Natural killer cell (primary cell): Measurements from ENCODE around the gene TPRG1. TPM values are rescaled to one million over a fixed set of nuclear protein-coding genes. Genes with fewer than 3 reads are reported as not detected.

Source experiments
- ATAC-seq, 3 donors: fragments of 150-1000 bp in 2 of 3; fragments of 200-7000 bp in 1 of 3; cut with Tn5 transposase; 1 replicate in 1 of 3; 2 replicates in 2 of 3; pipeline ENCODE4 v1.10.0; 2021; ENCODE audit warnings: mild to moderate bottlenecking in 2 of 3, moderate library complexity in 2 of 3
- DNase-seq, 2 donors: peaks; one replicate each; pipeline versions ENCODE4 v3.0.0 to v3.0.0-alpha.2; 2013 to 2021; ENCODE audit warnings: mixed read lengths in 1 of 2
- H3K27ac ChIP-seq: one replicate; pipeline ENCODE4 v1.5.1; 2013; ENCODE audit warnings: mild to moderate bottlenecking, low read length
- H3K27me3 ChIP-seq: one replicate; pipeline ENCODE4 v1.6.1; 2013; ENCODE audit warnings: low read length; ENCODE audit not compliant: control insufficient read depth, insufficient read depth
- H3K36me3 ChIP-seq: one replicate; pipeline ENCODE4 v1.6.1; 2013; ENCODE audit warnings: low read length; ENCODE audit not compliant: control insufficient read depth, insufficient read depth
- H3K4me1 ChIP-seq: one replicate; pipeline ENCODE4 v1.6.1; 2013; ENCODE audit warnings: low read length; ENCODE audit not compliant: control insufficient read depth, insufficient read depth
- H3K4me3 ChIP-seq: one replicate; pipeline ENCODE4 v1.5.1; 2013; ENCODE audit warnings: low read length
- H3K9me3 ChIP-seq: one replicate; pipeline ENCODE4 v1.6.1; 2013; ENCODE audit warnings: low read length; ENCODE audit not compliant: control insufficient read depth, insufficient read depth
- H3K27ac Mint-ChIP-seq, 2 donors: one replicate each; pipeline ENCODE4 v1.8.0; 2022; ENCODE audit warnings: mild to moderate bottlenecking in 2 of 2, mixed read lengths in 2 of 2, moderate library complexity in 1 of 2
- H3K27me3 Mint-ChIP-seq, 2 donors: one replicate each; pipeline ENCODE4 v1.8.0; 2022; ENCODE audit warnings: low read depth in 2 of 2, mixed read lengths in 2 of 2
- H3K36me3 Mint-ChIP-seq: one replicate; pipeline ENCODE4 v1.8.0; 2022; ENCODE audit warnings: mixed read lengths
- H3K4me1 Mint-ChIP-seq, 2 donors: one replicate each; pipeline ENCODE4 v1.8.0; 2022; ENCODE audit warnings: mixed read lengths in 2 of 2
- H3K4me3 Mint-ChIP-seq: one replicate; pipeline ENCODE4 v1.8.0; 2022; ENCODE audit warnings: mild to moderate bottlenecking, moderate library complexity, mixed read lengths
- H3K9me3 Mint-ChIP-seq, 2 donors: one replicate each; pipeline ENCODE4 v1.8.0; 2022; ENCODE audit warnings: mixed read lengths in 2 of 2
- WGBS: methylation state at CpG from one replicate; pipeline ENCODE4 v1.1.7; 2013; ENCODE audit warnings: missing lambda C conversion rate; ENCODE audit not compliant: insufficient coverage; 5-methylcytosine and 5-hydroxymethylcytosine counted together
- intact Hi-C: fragments of 100-400 bp; cut with micrococcal nuclease; formaldehyde crosslinking; loops from one replicate; pipeline ENCODE4 v1.14.2; 2022
- total RNA-seq, 4 donors: library from RNA; stranded (reverse); fragments of 120-200 nt in 1 of 4; gene quantifications; one replicate each; pipeline versions ENCODE4 v1.2.3 to v1.2.4, GENCODE V29; 2013 to 2022
- TF ChIP-seq, protein P1 (sequence below): fragments of 200-600 bp; IDR thresholded peaks from one replicate; pipeline ENCODE4 v1.8.0; 2022; ENCODE audit warnings: antibody characterized with exemption

Gene TPRG1
- total RNA-seq, 3 donors from 2014 or later (not counting 1 experiment from before 2014, with no cell fraction given), result 1.3 to 4.6 (median 1.9) TPM

DNA sequence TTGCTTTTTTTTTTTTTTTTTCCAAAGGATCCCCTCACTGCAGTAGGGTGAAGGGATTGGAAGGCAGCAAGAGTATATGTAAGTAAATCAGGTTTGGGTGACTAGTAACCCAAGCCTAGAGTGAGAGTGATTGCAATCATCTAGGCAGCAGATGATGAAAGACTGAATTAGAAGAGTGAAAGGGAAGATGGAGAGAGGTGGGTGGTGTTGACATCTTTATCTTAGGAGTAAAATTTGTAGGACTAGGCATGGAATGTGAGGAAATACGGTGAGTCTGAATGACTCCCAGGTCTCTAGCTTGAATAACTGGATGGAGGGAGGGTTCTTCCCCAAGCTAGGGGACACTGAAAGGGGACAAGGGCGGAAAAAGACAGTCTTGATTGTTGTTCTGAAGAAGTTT is 63.4 kb downstream of the TPRG1 start:
- no peak overlapping the region for H3K27ac Mint-ChIP-seq
- no peaks in the 10 kb centered on the region for H3K36me3 ChIP-seq
- no peak for DNase-seq
- no peak overlapping the region for H3K4me3 ChIP-seq
- no peak overlapping the region for H3K27ac ChIP-seq
- H3K36me3 Mint-ChIP-seq, result no peaks in the 10 kb centered on the region
- no peaks in the 10 kb centered on the region for H3K9me3 ChIP-seq
- peaks cover 12 to 18% of the 10 kb centered on the region in 2 donors for H3K27me3 Mint-ChIP-seq
- H3K4me1 ChIP-seq, result no peaks in the 10 kb centered on the region
- ATAC-seq, result no peak
- H3K9me3 Mint-ChIP-seq, result no peaks in the 10 kb centered on the region
- intact Hi-C loops, result no loop called here
- TF ChIP-seq, protein P1, sequence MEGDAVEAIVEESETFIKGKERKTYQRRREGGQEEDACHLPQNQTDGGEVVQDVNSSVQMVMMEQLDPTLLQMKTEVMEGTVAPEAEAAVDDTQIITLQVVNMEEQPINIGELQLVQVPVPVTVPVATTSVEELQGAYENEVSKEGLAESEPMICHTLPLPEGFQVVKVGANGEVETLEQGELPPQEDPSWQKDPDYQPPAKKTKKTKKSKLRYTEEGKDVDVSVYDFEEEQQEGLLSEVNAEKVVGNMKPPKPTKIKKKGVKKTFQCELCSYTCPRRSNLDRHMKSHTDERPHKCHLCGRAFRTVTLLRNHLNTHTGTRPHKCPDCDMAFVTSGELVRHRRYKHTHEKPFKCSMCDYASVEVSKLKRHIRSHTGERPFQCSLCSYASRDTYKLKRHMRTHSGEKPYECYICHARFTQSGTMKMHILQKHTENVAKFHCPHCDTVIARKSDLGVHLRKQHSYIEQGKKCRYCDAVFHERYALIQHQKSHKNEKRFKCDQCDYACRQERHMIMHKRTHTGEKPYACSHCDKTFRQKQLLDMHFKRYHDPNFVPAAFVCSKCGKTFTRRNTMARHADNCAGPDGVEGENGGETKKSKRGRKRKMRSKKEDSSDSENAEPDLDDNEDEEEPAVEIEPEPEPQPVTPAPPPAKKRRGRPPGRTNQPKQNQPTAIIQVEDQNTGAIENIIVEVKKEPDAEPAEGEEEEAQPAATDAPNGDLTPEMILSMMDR, result no peak
- no peak overlapping the region for H3K4me3 Mint-ChIP-seq
- WGBS, result 93% methylated on average over 2 of the region's 2 CpGs
- no peaks in the 10 kb centered on the region for H3K27me3 ChIP-seq
- no peaks in the 10 kb centered on the region for H3K4me1 Mint-ChIP-seq

DNA sequence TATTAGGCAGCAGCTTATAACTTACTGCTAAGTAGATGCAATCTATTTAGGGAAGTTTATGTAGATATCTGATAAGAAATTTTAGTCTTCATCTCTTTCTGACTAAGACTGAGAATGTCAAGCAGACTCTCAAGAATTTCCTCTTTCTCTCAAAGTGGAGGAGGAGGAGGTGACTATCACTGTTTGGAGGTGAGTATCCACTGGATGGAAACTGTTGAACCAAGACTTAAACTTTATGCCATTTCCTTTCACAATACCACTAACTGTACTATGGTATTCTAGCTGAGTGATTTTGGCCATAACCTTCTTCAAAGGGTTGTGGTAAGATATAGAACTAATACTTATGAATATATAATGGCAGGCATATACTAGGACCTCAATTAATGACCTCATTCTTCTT is 64.6 kb downstream of the TPRG1 start:
- no peaks in the 10 kb centered on the region for H3K9me3 Mint-ChIP-seq
- Histone ChIP-seq H3K4me3 (no peak overlapping the region), H3K4me1 (no peaks in the 10 kb centered on the region), H3K9me3 (no peaks in the 10 kb centered on the region), H3K27me3 (no peaks in the 10 kb centered on the region), H3K27ac (no peak overlapping the region), H3K36me3 (no peaks in the 10 kb centered on the region)
- DNase-seq (no peak), ATAC-seq (no peak)
- H3K27me3 Mint-ChIP-seq, result peaks cover 9 to 18% of the 10 kb centered on the region in 2 donors
- H3K36me3 Mint-ChIP-seq, result no peaks in the 10 kb centered on the region
- no peak overlapping the region for H3K27ac Mint-ChIP-seq
- H3K4me1 Mint-ChIP-seq, result no peaks in the 10 kb centered on the region
- no peak overlapping the region for H3K4me3 Mint-ChIP-seq
- TF ChIP-seq, protein P1, result no peak
- intact Hi-C loops, result no loop called here

DNA sequence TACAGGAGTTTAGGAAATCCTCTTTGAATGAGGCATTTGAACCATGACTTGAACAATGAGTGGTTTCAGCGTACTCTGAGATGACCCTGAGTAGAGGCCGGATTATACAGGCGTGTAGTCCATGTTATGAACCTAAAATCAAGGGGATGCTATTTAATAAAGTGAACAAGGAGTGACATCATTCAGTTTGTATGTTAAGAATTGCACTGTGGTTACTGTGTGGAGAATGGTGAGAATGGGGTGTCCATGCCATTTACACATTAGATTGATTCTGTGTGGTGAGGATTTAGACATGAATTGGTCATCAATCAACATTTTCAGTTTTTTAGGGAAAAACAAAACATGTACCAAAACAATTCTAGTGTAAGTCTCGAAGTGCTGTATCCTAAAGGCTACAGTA is 65.8 kb downstream of the TPRG1 start:
- Mint-ChIP-seq H3K27ac (no peak overlapping the region), H3K4me3 (no peak overlapping the region), H3K9me3 (no peaks in the 10 kb centered on the region), H3K36me3 (no peaks in the 10 kb centered on the region), H3K27me3 (peaks cover 9 to 18% of the 10 kb centered on the region in 2 donors), H3K4me1 (no peaks in the 10 kb centered on the region)
- Histone ChIP-seq H3K27me3 (no peaks in the 10 kb centered on the region), H3K9me3 (no peaks in the 10 kb centered on the region), H3K4me3 (no peak overlapping the region), H3K36me3 (no peaks in the 10 kb centered on the region), H3K27ac (no peak overlapping the region), H3K4me1 (no peaks in the 10 kb centered on the region)
- ATAC-seq (no peak), DNase-seq (no peak)
- TF ChIP-seq, protein P1, result no peak
- WGBS, result 98% methylated on average over 4 of the region's 4 CpGs
- intact Hi-C loops, result no loop called here

DNA sequence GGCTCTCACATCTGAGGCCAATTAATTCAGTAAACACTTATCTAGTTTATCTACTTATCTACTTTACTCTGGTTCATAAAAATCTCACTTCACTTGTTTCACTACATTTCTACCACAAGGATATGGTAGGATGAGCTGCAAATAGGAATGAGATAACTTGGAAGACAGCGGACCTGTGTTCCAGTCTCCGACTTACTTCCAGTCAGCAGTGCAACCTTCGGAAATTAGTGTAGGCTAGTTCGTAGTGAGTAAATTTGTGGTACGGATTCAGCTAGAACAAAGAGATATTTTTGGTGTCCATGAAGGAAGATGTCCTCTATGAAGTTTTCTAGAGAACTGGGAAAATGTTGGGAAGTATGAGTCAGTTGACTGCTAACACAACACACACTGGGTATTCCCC is 66.3 kb downstream of the TPRG1 start:
- DNase-seq (no peak), ATAC-seq (no peak)
- Histone ChIP-seq H3K27me3 (no peaks in the 10 kb centered on the region), H3K4me1 (no peaks in the 10 kb centered on the region), H3K4me3 (no peak overlapping the region), H3K36me3 (no peaks in the 10 kb centered on the region), H3K9me3 (no peaks in the 10 kb centered on the region), H3K27ac (no peak overlapping the region)
- no peaks in the 10 kb centered on the region for H3K9me3 Mint-ChIP-seq
- no peak overlapping the region for H3K27ac Mint-ChIP-seq
- peaks cover under 1% of the 10 kb centered on the region for H3K36me3 Mint-ChIP-seq
- WGBS, result 96% methylated on average over 5 of the region's 5 CpGs
- H3K4me3 Mint-ChIP-seq, result no peak overlapping the region
- intact Hi-C loops, result no loop called here
- TF ChIP-seq, protein P1, result no peak
- peaks cover 6 to 18% of the 10 kb centered on the region in 2 donors for H3K27me3 Mint-ChIP-seq
- H3K4me1 Mint-ChIP-seq, result no peaks in the 10 kb centered on the region
